Common myeloid progenitor, CD34-positive (primary cell): ENCODE data around the gene KAT14.
"Not testable (repeated sequence)": the region's sequence is repeated elsewhere in the genome, so short reads cannot be mapped to it uniquely, and the experiment has no call there.

Experiments
- CTCF ChIA-PET: fragments of 350-600 bp; sonication (Branson Sonifier 250); formaldehyde crosslinking; loops from one replicate; lab custom pipeline; 2021; ENCODE audit warnings: antibody characterized with exemption; lab: Charles Lee
- POLR2A ChIA-PET: fragments of 350-600 bp; sonication (Branson Sonifier 250); formaldehyde crosslinking; loops from one replicate; lab custom pipeline; 2021; ENCODE audit warnings: antibody characterized with exemption; lab: Charles Lee
- DNase-seq, 3 donors: peaks; one replicate each; pipeline versions ENCODE4 v3.0.0 to v3.0.0-alpha.2; 2013
- H3K27ac ChIP-seq, 2 experiments: 1 replicate in 1 of 2; 2 replicates in 1 of 2; pipeline ENCODE4 v1.7.0; 2013; ENCODE audit warnings: inconsistent platforms in 2 of 2, low read length in 2 of 2, mild to moderate bottlenecking in 2 of 2, low read depth in 1 of 2, moderate library complexity in 1 of 2; ENCODE audit not compliant: severe bottlenecking in 2 of 2, insufficient read depth in 1 of 2, poor library complexity in 1 of 2
- H3K27me3 ChIP-seq, 5 experiments: replicated peaks in 2 of 5; 1 replicate in 3 of 5; 2 replicates in 2 of 5; pipeline versions ENCODE4 v1.6.1 to v1.7.0; 2013; ENCODE audit warnings: low read length in 4 of 5, mild to moderate bottlenecking in 2 of 5, moderate library complexity in 2 of 5, inconsistent platforms in 1 of 5; ENCODE audit not compliant: insufficient read depth in 5 of 5, control insufficient read depth in 4 of 5
- H3K36me3 ChIP-seq, 4 experiments: 1 replicate in 2 of 4; 2 replicates in 2 of 4; pipeline versions ENCODE4 v1.6.1 to v1.7.0; 2013; ENCODE audit warnings: low read length in 3 of 4, control low read depth in 1 of 4, mild to moderate bottlenecking in 1 of 4; ENCODE audit not compliant: control insufficient read depth in 4 of 4, insufficient read depth in 4 of 4
- H3K4me1 ChIP-seq, 4 experiments: 1 replicate in 3 of 4; 2 replicates in 1 of 4; pipeline versions ENCODE4 v1.6.1 to v1.7.1; 2013; ENCODE audit warnings: low read length in 3 of 4, mild to moderate bottlenecking in 3 of 4, control low read depth in 1 of 4, inconsistent platforms in 1 of 4, moderate library complexity in 1 of 4; ENCODE audit not compliant: control insufficient read depth in 4 of 4, insufficient read depth in 4 of 4; ENCODE audit errors: control extremely low read depth in 1 of 4
- H3K4me3 ChIP-seq, 7 experiments: 1 replicate in 4 of 7; 2 replicates in 3 of 7; pipeline versions ENCODE4 v1.5.1 to v1.7.0; 2013; ENCODE audit warnings: mild to moderate bottlenecking in 7 of 7, low read length in 6 of 7, moderate library complexity in 6 of 7, inconsistent platforms in 2 of 7, low read depth in 2 of 7, control low read depth in 1 of 7; ENCODE audit not compliant: insufficient read depth in 4 of 7, control insufficient read depth in 1 of 7; ENCODE audit errors: extremely low read depth in 1 of 7
- H3K9me3 ChIP-seq, 5 experiments: 1 replicate in 4 of 5; 2 replicates in 1 of 5; pipeline versions ENCODE4 v1.6.1 to v1.7.1; 2013; ENCODE audit warnings: low read length in 4 of 5, mild to moderate bottlenecking in 2 of 5, inconsistent platforms in 1 of 5, low read depth in 1 of 5, moderate library complexity in 1 of 5; ENCODE audit not compliant: control insufficient read depth in 4 of 5, insufficient read depth in 2 of 5; ENCODE audit errors: control extremely low read depth in 1 of 5
- WGBS: methylation state at CpG from one replicate; pipeline ENCODE4 v1.1.5; 2013; ENCODE audit not compliant: insufficient coverage; 5-methylcytosine and 5-hydroxymethylcytosine counted together

KAT14 gene

GRCh38 chr20:18213002-18213401, 75.3 kb downstream of the KAT14 start:
- no peaks in the 10 kb centered on the region for H3K4me1 ChIP-seq
- DNase-seq, result no peak
- POLR2A ChIA-PET, result no interaction called here
- no peak overlapping the region for H3K4me3 ChIP-seq
- 93% methylated on average over 2 of the region's 2 CpGs for WGBS
- CTCF ChIA-PET, result no interaction called here
- H3K27ac ChIP-seq, result no peak overlapping the region
- no peaks in the 10 kb centered on the region for H3K9me3 ChIP-seq
- no peaks in the 10 kb centered on the region for H3K36me3 ChIP-seq
- peaks cover 0 to under 1% (median 0%) of the 10 kb centered on the region in 5 experiments for H3K27me3 ChIP-seq

- no peak overlapping the region for H3K4me3 ChIP-seq
- peaks cover 0 to 5% (median 0%) of the 10 kb centered on the region in 5 experiments for H3K27me3 ChIP-seq
- DNase-seq, result no peak
- ChIA-PET POLR2A (no interaction called here), CTCF (no interaction called here)
- H3K36me3 ChIP-seq, result no peaks in the 10 kb centered on the region
- WGBS, result 100% methylated on average over 4 of the region's 5 CpGs
- no peaks in the 10 kb centered on the region for H3K9me3 ChIP-seq
- no peak overlapping the region for H3K27ac ChIP-seq
- H3K4me1 ChIP-seq, result no peaks in the 10 kb centered on the region
Measured at GRCh38 chr20:18215566-18215965, 77.9 kb downstream of the KAT14 start.

DNA sequence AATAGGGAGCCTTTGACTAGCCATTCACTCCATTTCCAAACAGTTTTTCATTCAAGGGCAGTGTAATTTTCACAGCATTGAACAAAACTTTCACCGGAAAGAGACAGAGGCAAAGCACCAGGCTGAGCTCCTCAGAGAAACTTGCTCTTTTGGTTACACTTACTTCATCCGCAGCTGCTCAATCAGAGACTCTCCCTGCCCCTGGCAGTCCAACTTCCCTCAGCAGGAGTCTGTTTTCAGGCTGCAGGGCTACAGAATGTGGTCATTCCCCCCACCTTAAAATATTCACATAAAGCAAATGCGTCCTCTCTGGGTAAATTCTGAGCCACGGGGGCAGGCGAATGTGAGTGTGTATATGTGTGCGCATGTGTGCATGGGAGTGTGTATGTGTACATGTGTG, 80.6 kb downstream of the KAT14 start:
- CTCF ChIA-PET, result interaction anchor here (1.3 kb wide), 1 partner anchor 9 kb away, joined by 3 read pairs; no protein-coding TSS in a partner anchor
- peaks cover 0 to 5% (median 0%) of the 10 kb centered on the region in 5 experiments for H3K27me3 ChIP-seq
- WGBS, result 97% methylated on average over 5 of the region's 6 CpGs
- H3K9me3 ChIP-seq, result peaks cover 0 to 3% (median 0%) of the 10 kb centered on the region in 5 experiments
- no peaks in the 10 kb centered on the region for H3K4me1 ChIP-seq
- POLR2A ChIA-PET, result no interaction called here
- H3K27ac ChIP-seq, result no peak overlapping the region
- H3K4me3 ChIP-seq, result no peak overlapping the region
- DNase-seq, result no peak
- no peaks in the 10 kb centered on the region for H3K36me3 ChIP-seq

DNA sequence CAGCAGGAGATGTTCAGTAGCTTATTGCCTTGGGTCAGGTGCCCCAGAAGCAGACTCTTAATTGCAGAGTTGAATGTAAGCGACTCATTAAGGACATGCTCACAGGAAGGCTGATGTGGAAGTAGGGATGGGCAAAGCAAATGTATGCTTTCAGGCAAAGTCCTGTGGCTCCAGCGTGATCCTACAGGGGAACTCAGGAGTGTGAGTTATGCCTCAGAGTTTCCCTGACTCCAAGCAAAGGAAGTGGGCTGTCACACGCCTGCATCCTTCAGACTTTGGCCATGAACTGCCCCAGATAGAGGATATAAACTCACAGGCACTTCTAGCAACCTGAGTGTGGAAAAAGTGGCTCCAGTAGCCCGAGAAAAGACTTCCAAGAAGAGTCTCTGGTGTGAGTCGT, 85.7 kb downstream of the KAT14 start:
- ChIA-PET POLR2A (no interaction called here), CTCF (interaction anchor here (0.5 kb wide), 1 partner anchor 102 kb away, joined by 3 read pairs; no protein-coding TSS in a partner anchor)
- H3K27ac ChIP-seq, result no peak overlapping the region
- no peak for DNase-seq
- no peaks in the 10 kb centered on the region for H3K4me1 ChIP-seq
- WGBS, result 93% methylated on average over 4 of the region's 5 CpGs
- no peaks in the 10 kb centered on the region for H3K36me3 ChIP-seq
- no peak overlapping the region for H3K4me3 ChIP-seq
- peaks cover 0 to 3% (median 0%) of the 10 kb centered on the region in 5 experiments for H3K9me3 ChIP-seq
- peaks cover 0 to 3% (median 0%) of the 10 kb centered on the region in 5 experiments for H3K27me3 ChIP-seq

DNA sequence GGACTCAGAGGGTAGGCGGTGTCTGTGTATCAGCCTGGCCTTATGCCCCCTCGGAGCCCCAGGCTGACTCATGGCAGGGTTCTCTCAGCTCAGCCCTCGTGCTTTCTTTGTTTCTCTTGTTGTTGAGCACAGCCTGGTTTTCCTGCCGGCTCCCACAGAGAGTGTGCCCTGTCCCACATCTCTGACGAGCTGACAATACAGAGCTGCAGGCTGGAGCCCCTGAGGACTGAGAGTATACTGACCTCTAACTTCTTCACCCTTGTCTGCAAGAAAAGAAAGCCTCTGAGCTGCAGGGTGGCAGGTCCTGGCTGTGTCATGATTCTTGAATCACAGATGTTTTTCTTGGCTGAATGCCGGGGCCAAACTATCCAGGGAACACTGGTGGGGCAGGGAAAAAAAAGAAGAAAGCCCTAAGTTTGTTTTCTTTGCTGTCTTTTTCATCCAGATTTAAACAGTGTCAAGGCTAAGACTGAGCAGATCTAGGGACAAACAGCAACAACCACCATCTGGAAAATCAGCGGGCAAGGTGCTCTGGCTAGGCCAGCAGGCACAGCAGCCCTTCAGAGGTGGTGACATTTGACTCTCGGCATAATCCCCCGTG, 87.4 kb downstream of the KAT14 start:
- POLR2A ChIA-PET, result no interaction called here
- CTCF ChIA-PET, result no interaction called here
- no peak overlapping the region for H3K27ac ChIP-seq
- H3K27me3 ChIP-seq, result peaks cover 0 to 3% (median 0%) of the 10 kb centered on the region in 5 experiments
- WGBS, result 76% methylated on average over 9 of the region's 9 CpGs
- H3K4me1 ChIP-seq, result no peaks in the 10 kb centered on the region
- no peak for DNase-seq
- peaks cover 0 to 3% (median 0%) of the 10 kb centered on the region in 5 experiments for H3K9me3 ChIP-seq
- no peaks in the 10 kb centered on the region for H3K36me3 ChIP-seq
- no peak overlapping the region for H3K4me3 ChIP-seq

GRCh38 chr20:18225632-18226031, 88.0 kb downstream of the KAT14 start:
- Histone ChIP-seq H3K9me3 (peaks cover 0 to 3% (median 0%) of the 10 kb centered on the region in 5 experiments), H3K36me3 (no peaks in the 10 kb centered on the region), H3K27me3 (peaks cover 0 to 3% (median 0%) of the 10 kb centered on the region in 5 experiments), H3K4me1 (no peaks in the 10 kb centered on the region), H3K4me3 (no peak overlapping the region), H3K27ac (no peak overlapping the region)
- WGBS, result 100% methylated on average over 3 of the region's 4 CpGs
- DNase-seq, result no peak
- CTCF ChIA-PET, result no interaction called here
- POLR2A ChIA-PET, result no interaction called here

DNA sequence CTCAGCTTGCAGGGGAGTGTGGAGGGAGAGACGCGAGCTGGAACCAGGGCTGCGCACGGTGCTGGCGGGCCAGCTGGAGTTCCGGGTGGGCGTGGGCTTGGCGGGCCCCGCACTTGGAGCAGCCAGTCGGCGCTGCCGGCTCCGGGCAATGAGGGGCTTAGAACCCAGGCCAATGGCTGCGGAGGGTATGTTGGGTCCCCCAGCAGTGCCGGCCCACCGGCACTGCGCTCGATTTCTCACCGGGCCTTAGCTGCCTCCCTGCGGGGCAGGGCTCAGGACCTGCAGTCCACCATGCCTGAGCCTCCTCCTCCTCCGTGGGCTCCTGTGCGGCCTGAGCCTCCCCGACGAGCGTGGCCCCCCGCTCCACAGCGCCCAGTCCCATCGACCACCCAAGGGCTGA, 89.1 kb downstream of the KAT14 start:
- H3K27ac ChIP-seq, H3K4me3 ChIP-seq, CTCF ChIA-PET, DNase-seq, H3K27me3 ChIP-seq, H3K4me1 ChIP-seq, POLR2A ChIA-PET, H3K9me3 ChIP-seq, H3K36me3 ChIP-seq: not testable (repeated sequence)
- WGBS, result 93% methylated on average over 19 of the region's 28 CpGs
